Adrenal gland (tissue), 12 donors: ENCODE measurements around the gene SLC39A2. TPM values are rescaled to one million over a fixed set of nuclear protein-coding genes. Genes with fewer than 3 reads are reported as not detected.

ENCODE experiments used
- DNase-seq, 7 donors: peaks; one replicate each; pipeline ENCODE4 v3.0.0-alpha.2; 2019 to 2020
- H3K27ac ChIP-seq, 5 donors: fragments of 200-600 bp; sonication (generic) in 4 of 5; 1 replicate in 3 of 5; 2 replicates in 2 of 5; pipeline versions ENCODE4 v1.5.1 to v1.8.0; 2016 to 2020; ENCODE audit warnings: mild to moderate bottlenecking in 1 of 5
- H3K27me3 ChIP-seq: fragments of 200-600 bp; 2 replicates; pipeline ENCODE4 v1.8.0; 2021
- H3K36me3 ChIP-seq, 2 donors: fragments of 200-600 bp; replicated peaks in 1 of 2; 1 replicate in 1 of 2; 2 replicates in 1 of 2; pipeline versions ENCODE4 v1.5.1 to v1.8.0; 2018 to 2022
- H3K4me1 ChIP-seq, 2 donors: fragments of 200-600 bp; replicated peaks in 1 of 2; 1 replicate in 1 of 2; 2 replicates in 1 of 2; pipeline versions ENCODE4 v1.5.1 to v1.8.0; 2018 to 2021
- H3K4me3 ChIP-seq, 4 donors: fragments of 200-600 bp; sonication (generic) in 3 of 4; one replicate each; pipeline ENCODE4 v1.5.1; 2016 to 2018
- H3K9me3 ChIP-seq, 3 donors: fragments of 200-600 bp; sonication (generic) in 1 of 3; replicated peaks in 1 of 3; 1 replicate in 2 of 3; 2 replicates in 1 of 3; pipeline versions ENCODE4 v1.5.1 to v1.8.0; 2016 to 2021
- CTCF ChIP-seq, 6 experiments: fragments of 450-650 bp in 4 of 6; fragments of 200-600 bp in 2 of 6; sonication (generic) in 1 of 6; IDR thresholded peaks; 1 replicate in 5 of 6; 2 replicates in 1 of 6; pipeline versions ENCODE4 v1.5.1 to v1.8.0; 2016 to 2021; ENCODE audit warnings: antibody characterized with exemption in 6 of 6, mild to moderate bottlenecking in 2 of 6, moderate library complexity in 1 of 6
- POLR2A ChIP-seq, 2 donors: fragments of 450-650 bp; IDR thresholded peaks; one replicate each; pipeline ENCODE4 v1.6.1; 2017; ENCODE audit warnings: antibody characterized with exemption in 2 of 2, mild to moderate bottlenecking in 2 of 2, moderate library complexity in 1 of 2
- WGBS, 4 donors: extraction: QIAGEN DNeasy Blood & Tissue Kit in 2 of 4; methylation state at CpG; one replicate each; pipeline versions ENCODE4 v1.1.5 to v1.1.7; 2013 to 2017; 5-methylcytosine and 5-hydroxymethylcytosine counted together
- intact Hi-C, 2 donors: fragments of 100-400 bp; cut with DNase I; formaldehyde crosslinking; loops; one replicate each; pipeline versions ENCODE4 v1.14.1 to v1.15.0; 2022 to 2023
- polyA plus RNA-seq, 3 donors: library from polyadenylated mRNA; stranded (reverse); fragments of 200-250 nt in 2 of 3; fragments of 350-450 nt in 1 of 3; fragmentation: Illumina TruSeq in 1 of 3; extraction: RNeasy Lipid Tissue Mini Kit (QIAGEN cat#74804) in 1 of 3; gene quantifications; one replicate each; pipeline ENCODE4 v1.2.3, GENCODE V29; 2013 to 2014
- total RNA-seq, 9 donors: library from RNA; depleted of rRNA in 4 of 9; stranded (reverse); fragments of >200 nt in 4 of 9; fragments of 120-200 nt in 1 of 9; fragmentation: NEBNext Ultra II Directional in 1 of 9; extraction: Animal tissue kit (Norgen Biotek cat#: 25700) in 1 of 9; gene quantifications; one replicate each; pipeline versions ENCODE4 v1.1.0 to v1.2.4, GENCODE V29; 2013 to 2023
- donor health status: healthy with polysubstance abuse.
- donor health status: Bipolar disorder and iron deficiency.
- donor health status: DM: yes; HTN: yes; CAD: no.
- donor health status: DM: no; HTN: no; CAD: no.
- donor health status: DM: no; HTN: no; CAD: no.
- donor health status: DM: yes; HTN: yes; CAD: no.

SLC39A2 gene
- total and polyA plus RNA-seq, 12 donors = 0.24 to 0.29 TPM; not detected in 10

DNA sequence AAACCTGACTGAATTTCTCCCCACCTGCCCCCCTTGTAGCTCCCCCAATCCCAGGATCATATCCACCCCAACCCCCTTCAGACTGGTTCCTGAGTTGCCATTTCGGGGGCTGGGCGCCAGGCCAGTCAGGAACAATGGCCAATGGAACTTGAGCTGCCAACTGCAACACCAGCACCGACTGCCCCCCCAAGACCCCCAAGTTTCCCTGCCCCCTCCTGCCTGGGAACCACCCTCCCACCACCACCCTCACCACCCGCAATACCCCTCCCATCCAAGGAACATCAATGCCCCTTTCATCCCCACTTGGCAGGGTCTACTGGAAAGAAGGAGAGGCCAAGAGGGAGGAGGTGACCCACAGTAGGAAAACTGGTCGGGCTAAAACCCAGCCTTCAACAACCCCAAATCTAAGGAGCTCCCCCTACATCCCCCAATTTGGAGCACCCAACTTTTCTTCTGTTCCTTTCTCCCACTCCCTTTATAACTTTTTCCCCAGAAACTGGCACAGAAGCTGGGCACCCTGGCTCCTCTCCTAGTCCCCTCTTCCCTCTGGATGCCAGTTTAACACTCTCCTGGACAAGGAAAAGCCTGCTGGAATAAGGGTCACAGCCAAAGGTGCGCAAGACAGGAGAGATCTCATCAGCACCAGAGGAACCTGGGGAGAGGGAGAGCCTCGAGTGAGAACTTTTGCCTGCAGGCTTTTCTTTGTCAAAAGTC lies 27.3 kb downstream of the SLC39A2 start:
- H3K4me1 ChIP-seq = peaks cover 36 to 43% of the 10 kb centered on the region in 2 donors
- 55 to 65% (median 63%) methylated on average over 5 to 7 of the region's 7 CpGs for WGBS, 4 donors
- intact Hi-C loops = no loop called here

DNA sequence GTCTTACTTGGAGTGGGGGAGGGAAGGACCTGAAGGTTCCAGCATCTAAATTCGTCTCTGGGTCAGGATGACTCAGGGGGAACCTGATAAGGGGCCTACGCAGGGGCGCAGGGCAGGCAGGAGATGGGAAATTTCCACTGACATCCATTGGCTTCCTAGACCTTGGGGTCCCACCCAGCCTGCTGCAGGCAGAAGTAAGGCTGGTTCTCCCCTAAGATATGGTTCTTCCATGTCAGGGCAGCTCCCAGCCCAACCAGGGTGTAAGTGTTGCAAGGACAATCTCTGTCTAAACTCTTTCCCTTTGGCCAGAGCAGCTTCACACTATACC lies 27.9 kb downstream of the SLC39A2 start:
- H3K27ac ChIP-seq = peak overlapping the region; percentile 25 to 93 (median 68)
- no peaks in the 10 kb centered on the region for H3K27me3 ChIP-seq
- H3K4me3 ChIP-seq = no peak overlapping the region
- intact Hi-C loops = no loop called here
- DNase-seq = peak; percentile 45 to 76 (median 73)
- no peaks in the 10 kb centered on the region for H3K9me3 ChIP-seq
- peaks cover 33 to 38% of the 10 kb centered on the region in 2 donors for H3K4me1 ChIP-seq
- WGBS, 4 donors = 23 to 33% (median 31%) methylated on average over 1 to 3 of the region's 3 CpGs
- TF ChIP-seq POLR2A (IDR thresholded peaks at IDR 0.05) (no peak), CTCF (IDR thresholded peaks at IDR 0.05) (no peak)
- peaks cover 0 to under 1% of the 10 kb centered on the region in 2 donors for H3K36me3 ChIP-seq

More for the DNA sequence above, 27.3 kb downstream of the SLC39A2 start:
- Histone ChIP-seq H3K27ac (peak overlapping the region; percentile 25 to 93 (median 68)), H3K4me3 (peak overlapping the region in 1 of 4 donors; percentile 71), H3K9me3 (no peaks in the 10 kb centered on the region), H3K36me3 (peaks cover 0 to 6% of the 10 kb centered on the region in 2 donors), H3K27me3 (no peaks in the 10 kb centered on the region)
- DNase-seq = no peak
- TF ChIP-seq POLR2A (IDR thresholded peaks at IDR 0.05) (peak in 1 of 2 donors; percentile 39), CTCF (IDR thresholded peaks at IDR 0.05) (no peak)

GRCh38 chr14:21029917-21030316 lies 30.8 kb downstream of the SLC39A2 start, which contains the start of gene TPPP2:
Gene TPPP2 (plus strand): TSS chr14:21030217. CDS start chr14:21030582, 365 bp downstream.
- Histone ChIP-seq H3K4me3 (no peak within 1 kb of the TSS), H3K36me3 (no peaks in the 10 kb centered on the region), H3K9me3 (no peaks in the 10 kb centered on the region), H3K27me3 (no peaks in the 10 kb centered on the region), H3K4me1 (peaks cover 13 to 18% of the 10 kb centered on the region in 2 donors), H3K27ac (no peak within 1 kb of the TSS)
- peak in 2 of 7 donors; percentile 7 to 13 for DNase-seq
- 86 to 94% (median 94%) methylated on average over 5 of the region's 5 CpGs for WGBS, 4 donors
- TF ChIP-seq CTCF (IDR thresholded peaks at IDR 0.05) = no peak
- no peak for TF ChIP-seq POLR2A (IDR thresholded peaks at IDR 0.05)
- intact Hi-C loops = no loop called here

DNA sequence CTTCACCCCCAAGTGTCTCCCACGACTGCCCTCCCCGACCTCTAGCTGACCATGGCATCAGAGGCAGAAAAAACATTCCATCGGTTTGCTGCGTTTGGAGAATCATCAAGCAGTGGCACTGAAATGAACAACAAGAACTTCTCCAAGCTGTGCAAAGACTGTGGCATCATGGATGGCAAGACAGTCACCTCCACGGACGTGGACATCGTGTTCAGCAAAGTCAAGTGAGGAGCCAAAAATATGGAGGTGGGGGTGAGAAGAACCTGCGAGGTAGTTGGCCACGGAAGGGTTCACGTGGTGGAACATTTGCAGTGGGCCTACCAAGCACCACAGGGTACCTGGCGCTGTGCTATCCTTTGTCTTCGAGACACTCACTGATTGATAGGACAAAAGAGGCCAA lies 31.4 kb downstream of the SLC39A2 start:
- H3K4me1 ChIP-seq = peaks cover 13 to 15% of the 10 kb centered on the region in 2 donors
- peak in 2 of 7 donors; percentile 9 to 13 for DNase-seq
- intact Hi-C loops = no loop called here
- WGBS, 4 donors = 88 to 96% (median 90%) methylated on average over 12 of the region's 12 CpGs
- H3K36me3 ChIP-seq = no peaks in the 10 kb centered on the region
- no peaks in the 10 kb centered on the region for H3K9me3 ChIP-seq
- no peak for TF ChIP-seq POLR2A (IDR thresholded peaks at IDR 0.05)
- no peak for TF ChIP-seq CTCF (IDR thresholded peaks at IDR 0.05)
- H3K27ac ChIP-seq = no peak overlapping the region
- H3K4me3 ChIP-seq = no peak overlapping the region
- H3K27me3 ChIP-seq = no peaks in the 10 kb centered on the region
